ENCODE measurements around the gene CD59.
"Not testable (repeated sequence)": the region's sequence is repeated elsewhere in the genome, so short reads cannot be mapped to it uniquely, and the experiment has no call there.

The CD59 gene

GRCh38 chr11:33667819-33668467, 68.3 kb downstream of the CD59 start:
- no peak for DNase-seq (ENCODE audit: low read depth)
- no peak for TF ChIP-seq CTCF (IDR thresholded peaks at IDR 0.05; ENCODE audit: low read depth, low read length, missing control alignments)
- in situ Hi-C loops (cut with HindIII; ENCODE audit: low sequenced_read_pairs): no loop called here

GRCh38 chr11:33665350-33666106, 70.7 kb downstream of the CD59 start:
- H3K4me3 ChIP-seq (ENCODE audit: low read depth, low read length): no peak overlapping the region
- TF ChIP-seq CTCF (IDR thresholded peaks at IDR 0.05; ENCODE audit: low read depth, low read length, missing control alignments): no peak
- in situ Hi-C loops (cut with HindIII; ENCODE audit: low sequenced_read_pairs): no loop called here
- no peak for DNase-seq (ENCODE audit: low read depth)

More at GRCh38 chr11:33667819-33668467, 68.3 kb downstream of the CD59 start:
- no peak overlapping the region for H3K4me3 ChIP-seq (ENCODE audit: low read depth, low read length)

DNA sequence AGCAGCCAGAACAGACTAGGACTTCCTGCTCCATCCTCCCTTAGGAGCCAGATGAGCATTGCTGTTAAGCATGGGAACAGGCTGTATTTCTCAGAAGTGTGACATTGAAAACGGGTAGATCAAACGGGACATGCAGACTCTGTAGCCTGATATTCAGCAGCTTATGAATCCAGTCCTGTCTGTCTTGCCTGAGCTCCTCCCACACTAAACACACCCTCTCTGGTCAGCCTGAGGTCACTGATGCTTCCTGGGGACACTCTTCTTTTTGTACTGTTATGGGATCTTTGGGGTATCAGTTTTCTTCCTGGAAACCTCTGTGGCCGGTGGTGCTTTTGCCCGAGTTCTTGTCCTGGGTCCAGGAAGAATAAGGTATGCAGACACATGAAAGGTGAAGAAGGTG, 71.4 kb downstream of the CD59 start:
- in situ Hi-C loops (cut with HindIII; ENCODE audit: low sequenced_read_pairs): no loop called here
- TF ChIP-seq CTCF (IDR thresholded peaks at IDR 0.05; ENCODE audit: low read depth, low read length, missing control alignments): no peak
- H3K4me3 ChIP-seq (ENCODE audit: low read depth, low read length): no peak overlapping the region
- DNase-seq (ENCODE audit: low read depth): no peak

- DNase-seq (ENCODE audit: low read depth): no peak
- in situ Hi-C loops (cut with HindIII; ENCODE audit: low sequenced_read_pairs): no loop called here
- H3K4me3 ChIP-seq (ENCODE audit: low read depth, low read length): no peak overlapping the region
- no peak for TF ChIP-seq CTCF (IDR thresholded peaks at IDR 0.05; ENCODE audit: low read depth, low read length, missing control alignments)
Measured at GRCh38 chr11:33664166-33664565, 72.1 kb downstream of the CD59 start.

DNA sequence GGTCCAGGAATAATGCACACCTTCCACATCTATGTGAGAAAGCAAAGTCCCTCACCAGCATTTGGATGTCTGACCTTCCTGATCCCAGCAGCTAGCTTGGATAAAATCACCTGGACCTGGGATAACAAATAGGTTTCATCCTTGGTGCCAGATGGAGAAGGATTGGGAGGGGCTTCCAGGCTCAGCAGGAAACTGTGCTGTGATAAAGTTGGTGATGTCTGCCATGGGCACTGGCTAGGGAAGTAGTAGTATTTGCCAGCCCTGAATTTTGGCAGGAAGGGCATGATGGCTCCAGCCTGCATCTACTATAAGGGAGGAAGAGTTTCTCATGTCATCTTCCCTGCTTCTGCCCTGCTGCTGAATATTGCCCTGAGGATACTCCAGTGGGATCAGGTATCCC, 73.1 kb downstream of the CD59 start:
- no peak for TF ChIP-seq CTCF (IDR thresholded peaks at IDR 0.05; ENCODE audit: low read depth, low read length, missing control alignments)
- no peak for DNase-seq (ENCODE audit: low read depth)
- in situ Hi-C loops (cut with HindIII; ENCODE audit: low sequenced_read_pairs): no loop called here
- H3K4me3 ChIP-seq (ENCODE audit: low read depth, low read length): no peak overlapping the region

GRCh38 chr11:33661526-33661925, 74.7 kb downstream of the CD59 start:
- H3K4me3 ChIP-seq (ENCODE audit: low read depth, low read length); DNase-seq (ENCODE audit: low read depth); in situ Hi-C loops (cut with HindIII; ENCODE audit: low sequenced_read_pairs): not testable (repeated sequence)

DNA sequence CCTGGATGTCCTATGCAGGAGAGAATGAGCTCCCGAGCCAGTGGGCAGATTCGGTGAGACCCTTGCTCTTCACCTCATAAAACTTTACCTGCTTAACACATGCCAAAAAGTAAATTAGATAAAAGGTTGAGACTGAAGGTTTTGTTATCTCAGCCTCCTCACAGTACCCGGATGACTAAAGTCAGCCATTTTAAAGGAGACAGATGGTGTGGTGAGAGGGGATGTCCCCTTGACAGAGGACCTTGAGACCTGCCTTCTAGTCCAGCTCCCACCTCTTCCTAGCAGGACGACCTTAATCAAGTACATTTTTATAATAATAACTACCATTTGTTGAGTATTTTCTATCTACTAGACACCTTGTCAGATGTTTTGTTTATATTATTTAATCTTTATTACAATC, 75.3 kb downstream of the CD59 start:
- in situ Hi-C loops (cut with HindIII; ENCODE audit: low sequenced_read_pairs): no loop called here
- no peak for DNase-seq (ENCODE audit: low read depth)
- no peak for TF ChIP-seq CTCF (IDR thresholded peaks at IDR 0.05; ENCODE audit: low read depth, low read length, missing control alignments)
- H3K4me3 ChIP-seq (ENCODE audit: low read depth, low read length): no peak overlapping the region
